GM18951 (cell line): ENCODE results near the gene CTDSPL.
"Not testable (repeated sequence)": the region's sequence is repeated elsewhere in the genome, so short reads cannot be mapped to it uniquely, and the experiment has no call there.

Experiments
- POLR2A ChIP-seq: IDR thresholded peaks from 4 replicates; pipeline ENCODE4 v1.6.1; 2011; ENCODE audit warnings: mild to moderate bottlenecking; ENCODE audit not compliant: insufficient read length, insufficient read depth; ENCODE audit errors: extremely low read depth
- in situ Hi-C: fragments of 300-500 bp; cut with MboI; formaldehyde crosslinking; loops from one replicate; pipeline ENCODE4 v1.12.0; 2022; ENCODE audit warnings: low sequenced_read_pairs, mixed read lengths, inconsistent platforms; ENCODE audit not compliant: unreplicated experiment

CTDSPL gene, protein sequence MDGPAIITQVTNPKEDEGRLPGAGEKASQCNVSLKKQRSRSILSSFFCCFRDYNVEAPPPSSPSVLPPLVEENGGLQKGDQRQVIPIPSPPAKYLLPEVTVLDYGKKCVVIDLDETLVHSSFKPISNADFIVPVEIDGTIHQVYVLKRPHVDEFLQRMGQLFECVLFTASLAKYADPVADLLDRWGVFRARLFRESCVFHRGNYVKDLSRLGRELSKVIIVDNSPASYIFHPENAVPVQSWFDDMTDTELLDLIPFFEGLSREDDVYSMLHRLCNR

GRCh38 chr3:37861620-37862041, at the start of gene CTDSPL:
CTDSPL (plus strand) TSS chr3:37861880; CDS start chr3:37862200, 320 bp downstream.
- no peak for TF ChIP-seq POLR2A
- in situ Hi-C loops, result no loop called here

- TF ChIP-seq POLR2A, result no peak
- in situ Hi-C loops, result no loop called here
These were observed 49.2 kb upstream of the CTDSPL start for GRCh38 chr3:37812499-37812896.

DNA sequence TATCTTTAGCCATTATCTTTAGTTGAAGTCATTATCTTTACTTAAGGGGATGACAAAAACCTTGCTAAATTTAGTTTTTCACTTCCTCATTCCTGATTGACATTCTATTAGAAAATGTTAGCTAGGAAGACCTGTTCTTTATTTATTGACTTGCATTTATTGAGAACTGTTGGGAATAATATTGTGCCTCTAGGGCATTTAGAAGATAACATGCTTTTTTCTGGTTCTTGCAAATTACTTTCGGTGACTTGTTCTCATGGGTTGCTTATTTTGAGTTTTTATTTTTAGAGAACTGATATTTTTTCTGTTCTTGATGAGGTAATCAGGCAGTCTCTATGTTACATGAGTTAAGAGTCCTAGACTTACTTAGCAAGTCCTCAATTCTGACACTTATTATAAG, 48.3 kb upstream of the CTDSPL start:
- no peak for TF ChIP-seq POLR2A
- in situ Hi-C loops, result no loop called here

GRCh38 chr3:37814547-37814946, 47.1 kb upstream of the CTDSPL start:
- no peak for TF ChIP-seq POLR2A
- in situ Hi-C loops, result no loop called here

DNA sequence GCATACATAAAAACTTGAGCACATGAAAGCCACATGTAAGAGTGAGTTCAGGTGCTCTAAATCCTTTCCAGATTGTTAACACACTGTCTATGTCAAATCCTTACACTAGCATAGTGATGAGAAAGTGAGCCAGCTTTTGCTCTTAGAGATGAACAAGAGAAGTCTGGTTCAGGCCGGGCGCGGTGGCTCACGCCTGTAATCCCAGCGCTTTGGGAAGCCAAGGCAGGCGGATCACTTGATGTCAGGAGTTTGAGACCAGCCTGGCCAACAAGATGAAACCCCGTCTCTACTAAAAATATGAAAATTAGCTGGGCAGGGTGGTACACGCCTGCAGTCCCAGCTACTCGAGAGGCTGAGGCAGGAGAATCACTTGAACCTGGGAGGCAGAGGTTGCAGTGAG, 46.5 kb upstream of the CTDSPL start:
- in situ Hi-C loops, result not testable (repeated sequence)

GRCh38 chr3:37816271-37816670, 45.4 kb upstream of the CTDSPL start:
- TF ChIP-seq POLR2A, result no peak
- in situ Hi-C loops, result no loop called here

DNA sequence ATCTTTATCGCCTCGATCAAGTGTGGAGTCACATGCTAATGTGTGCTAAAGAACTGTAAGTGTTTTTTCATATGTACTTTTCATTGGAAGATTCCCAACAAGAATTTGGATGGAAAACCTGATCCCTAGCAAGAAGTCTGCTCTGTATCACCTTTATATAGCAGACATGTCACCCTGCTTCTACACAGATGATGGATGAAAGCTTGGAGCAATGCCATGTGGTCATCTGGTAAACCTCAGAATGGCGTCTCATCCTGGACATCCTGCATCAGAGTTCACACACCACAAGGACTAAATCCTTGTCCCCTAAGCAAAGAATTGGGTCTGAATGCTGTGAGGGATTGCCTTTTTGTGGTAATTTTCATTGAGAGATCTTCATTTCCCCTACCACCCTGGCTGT, 42.1 kb upstream of the CTDSPL start:
- TF ChIP-seq POLR2A, result no peak
- in situ Hi-C loops, result no loop called here

GRCh38 chr3:37820286-37820685, 41.4 kb upstream of the CTDSPL start:
- in situ Hi-C loops, result no loop called here
- TF ChIP-seq POLR2A, result no peak

DNA sequence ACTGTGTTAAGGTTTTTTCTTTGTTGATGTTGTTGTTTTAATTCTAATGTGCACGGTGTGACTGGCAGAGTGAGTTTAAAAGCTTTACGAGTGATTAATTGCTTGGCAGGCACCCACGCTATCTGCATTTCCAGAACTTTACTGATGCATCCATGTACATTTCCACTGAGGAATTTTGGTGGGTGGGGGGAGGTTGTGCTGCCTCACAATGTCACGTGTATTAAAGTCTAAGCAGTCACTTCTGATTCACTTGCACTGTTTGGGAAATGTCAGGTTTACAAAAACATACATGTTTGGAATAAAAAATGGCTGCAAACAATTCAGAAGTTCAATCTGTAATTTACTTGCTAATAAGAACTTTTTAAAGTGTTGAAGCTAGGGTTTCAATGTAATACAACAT, 38.5 kb upstream of the CTDSPL start:
- in situ Hi-C loops, result no loop called here
- no peak for TF ChIP-seq POLR2A

GRCh38 chr3:37824090-37824953, 37.4 kb upstream of the CTDSPL start:
- TF ChIP-seq POLR2A, result no peak
- in situ Hi-C loops, result no loop called here

DNA sequence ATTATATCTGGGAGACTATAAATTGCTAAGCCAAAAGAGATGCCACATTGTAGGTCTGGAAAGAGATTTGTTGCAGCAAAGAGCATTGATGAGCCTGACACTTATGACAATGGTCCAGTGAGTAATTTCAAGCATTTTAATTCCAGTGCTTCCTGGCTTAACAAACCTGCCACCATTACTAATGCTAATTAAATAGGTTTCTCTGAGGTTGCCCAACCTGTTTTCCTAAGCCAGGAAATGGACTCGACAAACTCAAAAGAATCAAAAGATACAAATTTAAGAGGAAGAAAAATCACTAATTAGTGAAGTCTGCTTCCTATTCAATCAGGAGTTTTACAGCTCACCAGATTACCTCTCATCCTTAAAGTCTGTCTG, 36.7 kb upstream of the CTDSPL start:
- TF ChIP-seq POLR2A, result no peak
- in situ Hi-C loops, result no loop called here

GRCh38 chr3:37825744-37826400, 35.8 kb upstream of the CTDSPL start:
- no peak for TF ChIP-seq POLR2A
- in situ Hi-C loops, result no loop called here

- no peak for TF ChIP-seq POLR2A
- in situ Hi-C loops, result no loop called here
These were observed 35.2 kb upstream of the CTDSPL start for GRCh38 chr3:37826502-37826901.

DNA sequence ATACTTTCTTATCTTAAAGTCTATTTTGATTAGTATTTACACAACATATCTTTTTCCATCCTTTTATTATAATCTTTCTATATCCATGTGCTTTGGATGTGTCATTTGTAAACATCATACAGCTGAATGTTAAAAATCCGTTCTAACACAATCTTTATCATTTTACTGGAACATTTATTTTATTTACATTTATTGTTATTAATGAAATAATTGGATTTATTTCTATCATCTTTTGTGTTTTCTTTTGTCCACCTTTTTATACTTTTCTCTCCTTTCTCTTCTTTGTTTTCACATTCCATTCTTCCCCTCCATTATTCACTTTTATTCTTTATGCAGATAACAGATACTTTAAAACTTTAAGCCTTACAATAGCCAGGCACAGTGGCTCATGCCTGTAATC, 34.7 kb upstream of the CTDSPL start:
- in situ Hi-C loops, result no loop called here
- TF ChIP-seq POLR2A, result no peak
